Thyroid gland (tissue), 4 donors: ENCODE data around the gene TRIOBP. TPM values are rescaled to one million over a fixed set of nuclear protein-coding genes. Genes with fewer than 3 reads are reported as not detected.
A peak's percentile ranks its signal among the peaks of the same experiment; 100 is the strongest.

ENCODE experiments used
- DNase-seq, 2 donors: peaks; one replicate each; pipeline ENCODE4 v3.0.0-alpha.2; 2019
- H3K27ac ChIP-seq, 3 donors: fragments of 200-600 bp; sonication (generic); 1 replicate in 2 of 3; 2 replicates in 1 of 3; pipeline ENCODE4 v1.5.1; 2016 to 2019; ENCODE audit warnings: mild to moderate bottlenecking in 1 of 3, moderate library complexity in 1 of 3
- H3K27me3 ChIP-seq: fragments of 200-600 bp; sonication (generic); one replicate; pipeline ENCODE4 v1.5.1; 2019
- H3K36me3 ChIP-seq, 2 donors: fragments of 200-600 bp; sonication (generic); one replicate each; pipeline ENCODE4 v1.5.1; 2016 to 2019
- H3K4me1 ChIP-seq, 2 donors: fragments of 200-600 bp; sonication (generic); one replicate each; pipeline ENCODE4 v1.5.1; 2017 to 2019
- H3K4me3 ChIP-seq, 3 donors: fragments of 200-600 bp; sonication (generic); replicated peaks in 1 of 3; 1 replicate in 2 of 3; 2 replicates in 1 of 3; pipeline ENCODE4 v1.5.1; 2016; ENCODE audit warnings: mild to moderate bottlenecking in 1 of 3
- H3K9me3 ChIP-seq: fragments of 200-600 bp; sonication (generic); one replicate; pipeline ENCODE4 v1.5.1; 2017
- POLR2A ChIP-seq, 2 donors: fragments of 450-650 bp; IDR thresholded peaks; one replicate each; pipeline ENCODE4 v1.6.1; 2017; ENCODE audit warnings: antibody characterized with exemption in 2 of 2, mild to moderate bottlenecking in 2 of 2, moderate library complexity in 1 of 2
- WGBS, 2 donors: methylation state at CpG; one replicate each; pipeline ENCODE4 v1.1.5; 2017; 5-methylcytosine and 5-hydroxymethylcytosine counted together
- intact Hi-C: fragments of 100-400 bp; cut with DNase I; formaldehyde crosslinking; loops from one replicate; pipeline ENCODE4 v1.15.1; 2023
- total RNA-seq, 4 donors: library from RNA; depleted of rRNA; stranded (reverse); fragments of >200 nt; gene quantifications; one replicate each; pipeline ENCODE4 v1.2.3, GENCODE V29; 2016
- TF ChIP-seq, protein P1 (sequence below), 6 experiments: fragments of 200-600 bp in 3 of 6; fragments of 450-650 bp in 3 of 6; sonication (generic) in 3 of 6; IDR thresholded peaks; one replicate each; pipeline ENCODE4 v1.5.1; 2016 to 2019; ENCODE audit warnings: antibody characterized with exemption in 6 of 6, mild to moderate bottlenecking in 2 of 6, inconsistent platforms in 1 of 6, moderate library complexity in 1 of 6

TRIOBP gene
- total RNA-seq, 4 donors from 2014 or later = 120 to 150 (median 140) TPM

DNA sequence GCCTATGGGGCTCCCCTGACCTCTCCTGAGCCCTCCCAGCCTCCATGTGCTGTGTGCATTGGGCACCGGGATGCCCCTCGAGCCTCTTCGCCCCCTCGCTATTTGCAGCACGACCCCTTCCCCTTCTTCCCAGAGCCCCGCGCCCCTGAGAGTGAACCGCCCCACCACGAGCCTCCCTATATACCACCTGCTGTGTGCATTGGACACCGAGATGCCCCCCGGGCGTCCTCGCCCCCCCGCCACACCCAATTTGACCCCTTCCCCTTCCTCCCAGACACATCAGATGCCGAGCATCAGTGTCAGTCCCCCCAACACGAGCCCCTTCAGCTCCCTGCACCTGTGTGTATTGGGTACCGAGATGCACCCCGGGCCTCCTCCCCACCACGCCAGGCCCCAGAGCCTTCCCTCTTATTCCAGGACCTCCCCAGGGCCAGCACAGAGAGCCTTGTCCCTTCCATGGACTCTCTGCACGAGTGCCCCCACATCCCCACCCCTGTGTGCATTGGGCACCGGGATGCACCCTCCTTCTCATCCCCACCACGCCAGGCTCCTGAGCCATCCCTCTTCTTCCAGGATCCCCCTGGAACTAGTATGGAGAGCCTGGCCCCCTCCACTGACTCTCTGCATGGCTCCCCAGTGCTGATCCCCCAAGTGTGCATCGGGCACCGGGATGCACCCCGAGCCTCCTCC, 28.8 kb downstream of the TRIOBP start:
- Histone ChIP-seq H3K27me3 (no peaks in the 10 kb centered on the region), H3K4me3 (no peak overlapping the region), H3K9me3 (no peaks in the 10 kb centered on the region), H3K27ac (no peak overlapping the region), H3K36me3 (no peaks in the 10 kb centered on the region), H3K4me1 (peaks cover 5 to 16% of the 10 kb centered on the region in 2 donors)
- 94 to 95% methylated on average over 22 to 25 of the region's 25 CpGs for WGBS, 2 donors
- intact Hi-C loops = no loop called here
- no peak for TF ChIP-seq POLR2A (IDR thresholded peaks at IDR 0.05)
- TF ChIP-seq, protein P1, sequence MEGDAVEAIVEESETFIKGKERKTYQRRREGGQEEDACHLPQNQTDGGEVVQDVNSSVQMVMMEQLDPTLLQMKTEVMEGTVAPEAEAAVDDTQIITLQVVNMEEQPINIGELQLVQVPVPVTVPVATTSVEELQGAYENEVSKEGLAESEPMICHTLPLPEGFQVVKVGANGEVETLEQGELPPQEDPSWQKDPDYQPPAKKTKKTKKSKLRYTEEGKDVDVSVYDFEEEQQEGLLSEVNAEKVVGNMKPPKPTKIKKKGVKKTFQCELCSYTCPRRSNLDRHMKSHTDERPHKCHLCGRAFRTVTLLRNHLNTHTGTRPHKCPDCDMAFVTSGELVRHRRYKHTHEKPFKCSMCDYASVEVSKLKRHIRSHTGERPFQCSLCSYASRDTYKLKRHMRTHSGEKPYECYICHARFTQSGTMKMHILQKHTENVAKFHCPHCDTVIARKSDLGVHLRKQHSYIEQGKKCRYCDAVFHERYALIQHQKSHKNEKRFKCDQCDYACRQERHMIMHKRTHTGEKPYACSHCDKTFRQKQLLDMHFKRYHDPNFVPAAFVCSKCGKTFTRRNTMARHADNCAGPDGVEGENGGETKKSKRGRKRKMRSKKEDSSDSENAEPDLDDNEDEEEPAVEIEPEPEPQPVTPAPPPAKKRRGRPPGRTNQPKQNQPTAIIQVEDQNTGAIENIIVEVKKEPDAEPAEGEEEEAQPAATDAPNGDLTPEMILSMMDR (IDR thresholded peaks at IDR 0.05) = no peak
- no peak for DNase-seq

GRCh38 chr22:37726241-37726887, 29.5 kb downstream of the TRIOBP start:
- intact Hi-C loops = no loop called here
- H3K27me3 ChIP-seq = no peaks in the 10 kb centered on the region
- 88 to 89% methylated on average over 12 to 14 of the region's 20 CpGs for WGBS, 2 donors
- peaks cover 5 to 16% of the 10 kb centered on the region in 2 donors for H3K4me1 ChIP-seq
- DNase-seq = no peak
- no peaks in the 10 kb centered on the region for H3K36me3 ChIP-seq
- no peak overlapping the region for H3K27ac ChIP-seq
- H3K9me3 ChIP-seq = no peaks in the 10 kb centered on the region
- no peak overlapping the region for H3K4me3 ChIP-seq
- TF ChIP-seq POLR2A (IDR thresholded peaks at IDR 0.05) = no peak
- TF ChIP-seq, protein P1 (IDR thresholded peaks at IDR 0.05) = no peak

DNA sequence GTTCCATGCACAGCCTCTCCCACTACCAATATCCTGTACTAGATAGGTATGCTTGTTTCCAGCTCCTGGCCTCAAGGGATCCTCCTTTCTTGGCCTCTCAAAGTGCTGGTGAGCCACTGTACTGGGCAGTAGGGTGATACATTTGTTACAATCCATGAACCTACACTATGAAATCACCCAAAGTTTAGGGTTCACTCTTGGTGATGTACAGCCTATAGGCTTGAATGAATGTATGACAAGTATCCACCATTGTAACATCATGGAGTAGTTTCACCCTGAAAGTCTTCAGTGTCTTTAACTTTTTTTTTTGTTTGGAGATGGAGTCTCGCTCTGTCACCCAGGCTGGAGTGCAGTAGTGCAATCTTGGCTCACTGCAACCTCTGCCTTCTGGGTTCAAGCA, 31.8 kb downstream of the TRIOBP start:
- H3K9me3 ChIP-seq = no peaks in the 10 kb centered on the region
- H3K27ac ChIP-seq = peak overlapping the region; percentile 72 to 85 (median 79)
- no peaks in the 10 kb centered on the region for H3K36me3 ChIP-seq
- no peak for TF ChIP-seq POLR2A (IDR thresholded peaks at IDR 0.05)
- TF ChIP-seq, protein P1 (IDR thresholded peaks at IDR 0.05) = no peak
- H3K4me1 ChIP-seq = peaks cover 5 to 16% of the 10 kb centered on the region in 2 donors
- intact Hi-C loops = no loop called here
- no peak overlapping the region for H3K4me3 ChIP-seq
- 95 to 100% methylated on average over 1 of the region's 1 CpG for WGBS, 2 donors
- no peaks in the 10 kb centered on the region for H3K27me3 ChIP-seq
- DNase-seq = no peak

- Histone ChIP-seq H3K27ac (no peak overlapping the region), H3K4me1 (peaks cover 5 to 24% of the 10 kb centered on the region in 2 donors), H3K27me3 (no peaks in the 10 kb centered on the region), H3K36me3 (no peaks in the 10 kb centered on the region), H3K9me3 (no peaks in the 10 kb centered on the region), H3K4me3 (no peak overlapping the region)
- 92% methylated on average over 13 of the region's 13 CpGs for WGBS, 2 donors
- no peak for TF ChIP-seq POLR2A (IDR thresholded peaks at IDR 0.05)
- TF ChIP-seq, protein P1 (IDR thresholded peaks at IDR 0.05) = no peak
- intact Hi-C loops = no loop called here
- DNase-seq = no peak
Measured at GRCh38 chr22:37731804-37732471, 35.1 kb downstream of the TRIOBP start.
